DMS53 (cell line): ENCODE data around the gene CHD1L.
"Not testable (repeated sequence)": the region's sequence is repeated elsewhere in the genome, so short reads cannot be mapped to it uniquely, and the experiment has no call there.

Experiments
- DNase-seq: peaks from one replicate; lab custom pipeline; 2025; lab: John Stamatoyannopoulos, UW

Gene CHD1L

GRCh38 chr1:147233903-147234302 is 8.6 kb upstream of the CHD1L start:
- DNase-seq = not testable (repeated sequence)

DNA sequence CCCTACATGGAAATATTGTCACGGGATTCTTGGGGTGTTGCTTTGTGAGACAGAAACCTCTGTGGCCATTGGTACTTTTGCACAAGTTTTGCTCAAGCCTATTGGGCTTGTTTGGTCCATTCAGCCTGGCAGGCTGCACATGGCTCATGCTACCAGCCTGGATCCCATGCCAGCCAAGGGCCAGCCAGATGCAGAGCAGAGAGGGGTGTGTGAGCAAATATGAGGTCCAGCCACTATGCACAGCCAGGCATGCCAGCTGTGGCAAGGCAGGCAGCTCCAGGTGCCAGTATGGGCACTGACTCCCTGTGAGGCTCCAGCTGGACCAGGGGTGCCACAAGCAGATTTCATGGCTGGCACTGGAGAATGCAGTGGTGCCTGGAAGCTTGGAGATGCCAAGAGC is 6.7 kb upstream of the CHD1L start:
- DNase-seq = no peak

GRCh38 chr1:147236448-147236847 is 6.0 kb upstream of the CHD1L start:
- peak; percentile 33 for DNase-seq

DNA sequence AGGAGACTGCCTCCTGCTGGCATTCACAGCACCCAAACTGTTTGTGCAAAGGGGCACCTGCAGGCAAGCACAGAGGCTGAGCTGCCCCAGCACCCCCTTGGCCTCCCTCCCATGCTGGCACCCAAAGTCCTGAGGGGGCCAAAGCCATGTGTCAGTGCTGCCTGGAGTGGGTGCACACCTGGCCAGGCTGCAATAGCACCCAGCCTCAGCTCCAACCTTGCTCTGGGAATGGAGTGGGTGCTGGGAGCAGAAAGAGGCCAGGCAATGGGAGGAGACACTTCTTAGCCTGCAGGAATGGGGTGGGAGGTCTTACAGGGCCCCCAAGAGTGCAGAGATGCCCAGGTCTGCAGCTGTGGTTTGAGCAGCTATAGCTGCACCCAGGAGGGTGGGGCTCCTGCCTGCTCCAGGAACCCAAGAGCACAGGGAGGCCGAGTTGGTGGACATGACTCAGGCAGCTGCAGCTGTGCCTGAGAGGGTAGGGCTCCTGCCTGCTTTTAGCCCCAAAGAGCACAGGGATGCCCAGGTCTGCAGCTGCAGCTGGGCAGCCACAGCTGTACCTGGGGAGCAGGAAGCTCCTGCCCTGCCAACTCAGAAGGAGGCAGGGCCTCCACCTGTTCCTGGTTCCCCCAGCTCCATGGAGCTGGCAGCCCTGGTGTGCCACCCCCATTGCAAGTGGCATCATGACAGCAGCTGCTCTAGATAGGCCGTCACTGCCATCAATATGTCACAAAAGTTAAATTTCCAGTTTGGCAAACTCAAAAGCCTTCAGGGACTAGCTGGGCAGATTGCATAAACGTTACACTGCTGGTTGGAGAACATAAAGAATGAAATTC is 5.3 kb upstream of the CHD1L start:
- DNase-seq = peak; percentile 87

GRCh38 chr1:147238053-147238902 is 4.2 kb upstream of the CHD1L start:
- peak; percentile 91 for DNase-seq

GRCh38 chr1:147238925-147239820 is 3.3 kb upstream of the CHD1L start:
- peak; percentile 49 for DNase-seq

DNA sequence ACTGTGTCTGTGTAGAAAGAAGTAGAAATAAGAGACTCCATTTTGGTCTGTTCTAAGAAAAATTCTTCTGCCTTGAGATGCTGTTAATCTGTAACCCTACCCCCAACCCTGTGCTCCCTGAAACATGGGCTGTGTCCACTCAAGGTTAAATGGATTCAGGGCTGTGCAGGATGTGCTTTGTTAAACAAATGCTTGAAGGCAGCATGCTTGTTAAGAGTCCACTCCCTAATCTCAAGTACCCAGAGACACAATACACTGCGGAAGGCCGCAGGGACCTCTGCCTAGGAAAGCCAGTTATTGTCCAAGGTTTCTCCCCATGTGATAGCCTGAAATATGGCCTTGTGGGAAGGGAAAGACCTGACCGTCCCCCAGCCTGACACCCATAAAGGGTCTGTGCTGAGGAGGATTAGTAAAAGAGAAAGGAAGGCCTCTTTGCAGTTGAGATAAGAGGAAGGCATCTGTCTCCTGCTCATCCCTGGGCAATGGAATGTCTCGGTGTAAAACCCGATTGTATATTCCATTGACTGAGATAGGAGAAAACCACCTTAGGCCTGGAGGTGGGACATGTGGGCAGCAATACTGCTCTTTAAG is 2.3 kb upstream of the CHD1L start:
- DNase-seq = peak; percentile 71

DNA sequence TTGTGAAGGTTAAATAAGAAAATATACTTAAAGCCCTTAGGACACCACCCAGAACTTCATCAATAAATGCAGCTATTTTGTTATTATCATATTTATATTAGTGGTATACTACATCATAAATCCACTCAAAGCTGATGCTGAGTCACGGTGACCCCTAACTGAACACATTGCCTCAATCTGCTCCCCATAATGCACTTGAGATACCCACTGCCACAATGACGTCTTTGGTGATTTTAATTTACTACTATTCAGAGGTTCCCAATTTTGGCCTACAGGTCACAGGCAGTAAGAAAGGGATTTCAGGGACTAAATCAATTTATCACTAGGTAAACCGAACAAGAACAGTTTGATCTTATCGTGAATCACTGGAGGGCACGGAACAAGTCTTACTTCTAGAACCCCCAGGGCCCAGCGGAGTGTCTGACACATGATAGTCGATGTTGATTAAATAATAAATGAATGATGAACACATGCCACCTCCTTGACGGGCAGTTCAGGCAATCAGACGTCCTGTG is 493 bp upstream of the CHD1L start:
- DNase-seq = no peak

GRCh38 chr1:147243228-147243685 is 773 bp downstream of the CHD1L start:
- DNase-seq = peak; percentile 76

DNA sequence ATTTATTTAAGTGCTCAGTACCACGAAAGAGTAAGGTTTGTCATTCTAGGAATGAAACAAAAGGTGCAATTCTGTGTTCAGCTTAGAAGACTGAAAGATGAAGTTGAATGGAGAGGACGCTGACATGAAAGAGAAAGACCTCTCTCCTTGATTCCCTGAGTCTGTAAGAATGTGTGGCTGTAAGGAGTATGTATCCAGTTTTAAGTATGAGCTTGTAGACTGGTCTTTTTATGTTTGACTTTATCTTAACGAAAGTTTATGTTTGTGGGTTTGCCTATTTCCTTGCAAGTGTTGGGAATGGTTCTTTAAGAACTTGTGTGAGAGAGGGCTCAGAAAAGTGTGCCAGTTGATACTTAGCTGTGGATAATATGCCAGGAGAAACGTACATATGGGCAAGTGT is 1.4 kb downstream of the CHD1L start:
- no peak for DNase-seq

DNA sequence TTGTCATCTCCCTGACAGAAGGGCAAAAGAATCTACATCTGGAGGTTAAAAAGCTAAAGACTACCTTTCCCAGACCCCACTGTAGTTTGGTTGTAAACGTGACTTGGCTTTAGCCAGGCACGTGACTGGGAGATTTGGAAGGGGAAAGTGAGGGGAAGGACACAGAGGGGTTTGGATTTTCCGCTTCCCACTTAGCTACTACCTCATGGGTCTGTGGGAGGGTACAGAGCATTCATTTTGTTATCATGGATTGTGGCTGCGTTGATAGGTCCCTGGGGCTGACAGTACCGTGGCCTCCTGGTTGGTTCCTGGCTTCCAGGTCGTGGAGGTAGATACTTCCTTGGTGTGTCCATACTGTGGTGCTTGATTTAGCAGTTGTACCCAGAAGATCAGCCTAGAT is 2.6 kb downstream of the CHD1L start:
- DNase-seq = no peak

GRCh38 chr1:147245586-147246021 is 3.1 kb downstream of the CHD1L start:
- DNase-seq = no peak

DNA sequence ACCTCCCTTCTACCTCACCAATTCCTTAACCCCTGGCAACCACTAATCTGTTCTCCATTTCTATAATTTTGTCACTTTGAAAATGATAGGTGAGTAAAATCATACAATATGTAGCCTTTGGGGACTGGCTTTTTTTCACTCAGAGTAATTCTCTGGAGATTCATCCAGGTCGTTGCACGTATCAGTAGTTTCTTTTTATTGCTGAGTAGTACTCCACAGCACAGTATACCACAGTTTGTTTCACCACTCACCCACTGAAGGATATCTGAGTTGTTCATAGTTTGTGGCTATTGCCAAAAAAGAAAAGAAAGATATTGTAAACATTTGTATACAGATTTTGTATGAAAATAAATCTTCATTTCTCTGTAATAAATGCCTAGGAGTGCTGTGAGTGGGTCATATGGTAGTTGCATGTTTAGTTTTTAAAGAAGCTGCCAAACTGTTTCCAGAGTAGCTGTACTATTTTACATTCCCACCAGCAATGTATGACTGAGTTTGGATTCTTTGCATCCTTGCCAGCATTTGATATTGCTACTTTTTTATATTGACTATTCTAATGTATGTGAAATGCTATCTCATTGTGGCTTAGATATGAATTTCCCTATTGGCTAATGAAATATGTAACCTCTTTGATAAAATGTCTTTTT is 3.7 kb downstream of the CHD1L start:
- DNase-seq = no peak

DNA sequence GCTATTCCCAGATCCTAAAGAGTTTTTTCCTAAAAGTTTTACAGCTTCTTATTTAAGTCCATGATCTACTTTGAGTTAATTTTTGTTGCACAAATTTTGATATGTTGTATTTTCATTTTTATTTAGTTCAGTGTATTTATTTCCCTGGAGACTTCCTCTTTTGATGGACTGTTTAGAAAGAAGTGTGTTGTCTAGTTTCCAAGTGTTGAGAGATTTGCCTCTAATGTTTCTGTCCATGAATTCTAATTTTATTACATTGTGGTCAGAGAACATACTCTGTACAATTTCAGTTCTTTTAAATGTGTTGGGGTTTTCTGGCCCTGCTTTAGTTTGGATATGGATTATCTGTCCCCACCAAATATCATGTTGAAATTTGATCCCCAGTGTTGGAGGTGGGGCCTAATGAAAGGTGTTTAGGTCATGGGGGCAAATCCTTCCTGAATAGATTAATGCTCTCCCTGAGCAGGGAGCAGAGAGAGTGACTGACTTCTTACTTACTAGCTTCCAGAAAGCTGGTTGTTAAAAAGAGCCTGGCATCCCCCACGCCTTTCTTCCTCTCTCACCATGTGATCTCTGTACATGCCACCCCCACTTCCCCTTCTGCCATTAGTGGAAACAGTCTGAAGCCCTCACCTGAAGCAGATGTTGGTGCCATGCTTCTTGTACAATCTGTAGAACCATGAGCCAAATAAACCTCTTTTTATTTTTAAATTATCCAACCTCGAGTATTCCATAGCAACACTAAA is 4.6 kb downstream of the CHD1L start:
- DNase-seq = no peak

DNA sequence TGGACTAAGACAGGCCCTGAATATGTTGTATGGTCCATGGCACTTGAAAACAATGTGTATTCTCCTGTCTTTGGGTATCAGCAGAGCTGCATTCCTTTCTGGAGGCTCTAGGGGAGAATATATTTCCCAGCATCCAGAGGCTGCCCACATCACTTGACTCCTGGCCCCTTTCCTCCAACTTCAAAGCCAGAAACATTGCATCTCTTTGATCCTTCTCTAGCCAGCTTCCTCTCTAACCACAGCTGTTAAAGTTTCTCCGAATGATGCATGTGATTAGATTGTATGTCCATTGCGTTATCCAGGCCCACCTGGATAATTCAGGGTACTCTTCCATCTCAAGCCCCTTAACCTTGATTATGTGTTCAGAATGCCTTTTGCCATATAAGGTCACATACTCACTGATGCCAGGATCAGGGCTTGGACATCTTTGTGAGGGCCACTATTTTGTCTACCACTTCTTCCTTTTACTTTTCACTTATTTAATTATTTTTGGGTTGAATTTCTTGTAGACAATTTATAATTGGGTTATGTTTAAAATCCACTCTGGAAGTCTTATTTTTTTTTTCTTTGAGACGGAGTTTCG is 5.3 kb downstream of the CHD1L start:
- no peak for DNase-seq

DNA sequence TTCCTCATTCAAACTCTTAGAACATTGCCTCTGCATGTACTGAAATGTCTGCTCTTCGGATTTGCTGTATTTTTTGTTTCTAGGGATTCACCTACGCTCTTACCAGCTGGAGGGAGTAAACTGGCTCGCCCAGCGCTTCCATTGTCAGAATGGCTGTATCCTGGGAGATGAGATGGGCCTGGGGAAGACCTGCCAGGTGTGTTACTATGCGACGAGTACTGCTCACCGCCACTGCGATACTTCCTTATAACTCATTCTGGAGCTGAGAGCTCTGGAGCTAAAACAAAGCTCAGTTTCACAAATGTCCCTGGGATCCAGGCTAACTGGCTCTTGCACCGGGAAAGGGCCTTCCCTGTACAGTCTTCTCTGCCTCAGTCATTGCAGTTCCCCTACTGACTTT is 10.1 kb downstream of the CHD1L start:
- no peak for DNase-seq

DNA sequence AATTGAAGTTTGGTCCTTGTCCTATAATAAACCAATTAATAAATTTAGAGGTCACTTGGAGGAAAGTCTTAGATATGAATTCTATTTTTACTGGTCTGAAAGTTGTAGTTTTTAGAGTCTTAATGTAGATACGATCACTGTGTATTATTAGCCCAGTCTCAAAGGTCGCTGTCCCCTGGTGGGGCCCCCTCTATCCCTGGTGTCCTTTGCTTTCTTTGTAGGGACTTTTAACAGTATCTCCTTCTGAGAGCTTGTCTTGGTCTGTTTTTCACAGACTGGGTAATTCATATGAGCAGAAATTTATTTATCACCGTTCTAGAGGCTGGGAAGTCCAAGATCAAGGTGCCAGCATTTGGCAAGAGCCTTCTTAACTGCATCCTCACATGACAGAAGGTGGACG is 18.5 kb downstream of the CHD1L start:
- no peak for DNase-seq

- DNase-seq = no peak
Measured at GRCh38 chr1:147264158-147264768, 21.8 kb downstream of the CHD1L start.

DNA sequence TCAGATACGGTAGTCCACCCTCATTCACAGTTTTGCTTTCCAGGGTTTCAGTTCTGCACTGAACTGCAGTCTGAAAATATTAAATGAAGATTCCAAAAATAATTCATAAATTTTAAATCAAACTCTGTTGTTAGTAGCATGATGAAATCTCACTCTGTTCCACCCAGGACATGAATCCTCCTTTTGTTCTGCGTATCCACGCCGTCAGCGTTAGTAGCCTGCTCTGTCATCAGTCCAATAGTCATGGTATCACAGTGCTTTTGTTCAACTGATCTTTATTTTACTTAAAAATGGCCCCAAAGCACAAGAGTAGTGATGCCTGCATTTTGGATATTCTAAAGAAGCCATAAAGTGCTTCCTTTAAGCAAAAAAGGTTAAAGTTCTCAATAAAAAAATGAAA is 23.9 kb downstream of the CHD1L start:
- no peak for DNase-seq
